Upper lobe of left lung (tissue), 6 donors: ENCODE measurements around the gene SNAP47. TPM values are rescaled to one million over a fixed set of nuclear protein-coding genes. Genes with fewer than 3 reads are reported as not detected.

ENCODE experiments used
- ATAC-seq, 2 donors: fragments of 200-7000 bp; cut with Tn5 transposase; one replicate each; pipeline ENCODE4 v1.9.1; 2022; ENCODE audit warnings: mild to moderate bottlenecking in 2 of 2, moderate library complexity in 2 of 2; ENCODE audit not compliant: low FRiP score in 2 of 2
- DNase-seq, 2 donors: peaks; one replicate each; pipeline ENCODE4 v3.0.0-alpha.2; 2019 to 2020
- H3K27ac ChIP-seq, 4 donors: fragments of 200-600 bp; sonication (generic); one replicate each; pipeline ENCODE4 v1.5.1; 2016 to 2019
- H3K27me3 ChIP-seq, 4 donors: fragments of 200-600 bp; sonication (generic); one replicate each; pipeline ENCODE4 v1.5.1; 2017 to 2019
- H3K36me3 ChIP-seq, 4 donors: fragments of 200-600 bp; sonication (generic); one replicate each; pipeline ENCODE4 v1.5.1; 2016 to 2019
- H3K4me1 ChIP-seq, 4 donors: fragments of 200-600 bp; sonication (generic); one replicate each; pipeline ENCODE4 v1.5.1; 2018 to 2019
- H3K4me3 ChIP-seq, 4 donors: fragments of 200-600 bp; sonication (generic); one replicate each; pipeline ENCODE4 v1.5.1; 2017 to 2019; ENCODE audit warnings: mild to moderate bottlenecking in 2 of 4, moderate library complexity in 1 of 4
- H3K9me3 ChIP-seq, 4 donors: fragments of 200-600 bp; sonication (generic); one replicate each; pipeline ENCODE4 v1.5.1; 2018 to 2019
- CTCF ChIP-seq, 6 experiments: fragments of 450-650 bp in 4 of 6; fragments of 200-600 bp in 2 of 6; sonication (generic) in 2 of 6; IDR thresholded peaks; one replicate each; pipeline ENCODE4 v1.5.1; 2016 to 2019; ENCODE audit warnings: antibody characterized with exemption in 6 of 6
- EP300 ChIP-seq, 4 donors: sonication (generic); formaldehyde crosslinking; IDR thresholded peaks; one replicate each; pipeline ENCODE4 v1.5.1; 2017; ENCODE audit warnings: antibody characterized with exemption in 4 of 4, control low read depth in 2 of 4
- POLR2A ChIP-seq, 4 donors: fragments of 450-650 bp; IDR thresholded peaks; one replicate each; pipeline ENCODE4 v1.5.1; 2016 to 2017; ENCODE audit warnings: antibody characterized with exemption in 4 of 4, mild to moderate bottlenecking in 2 of 4
- POLR2AphosphoS5 ChIP-seq, 2 donors: sonication (generic); formaldehyde crosslinking; IDR thresholded peaks; one replicate each; pipeline ENCODE4 v1.5.1; 2017; ENCODE audit warnings: antibody characterized with exemption in 2 of 2
- WGBS, 2 donors: methylation state at CpG; one replicate each; pipeline ENCODE4 v1.1.5; 2017 to 2018; 5-methylcytosine and 5-hydroxymethylcytosine counted together
- total RNA-seq, 6 donors: library from RNA; depleted of rRNA in 4 of 6; stranded (reverse); fragments of >200 nt in 4 of 6; gene quantifications; one replicate each; pipeline versions ENCODE4 v1.1.0 to v1.2.1, GENCODE V29; 2016 to 2021
- donor health status: DM: no; HTN: no; CAD: no; lungs with moderate emphysema.
- donor health status: DM: no; HTN: yes; CAD: no; lungs with severe emphysema.

SNAP47 gene
- total RNA-seq, 6 donors from 2014 or later: 26.7 to 62.9 (median 35.1) TPM

GRCh38 chr1:227766015-227766634, 30.9 kb downstream of the SNAP47 start:
- peaks cover 5 to 54% (median 24%) of the 10 kb centered on the region in 4 donors for H3K36me3 ChIP-seq
- DNase-seq: peak in 1 of 2 donors; percentile 58
- no peak overlapping the region for H3K27ac ChIP-seq
- TF ChIP-seq POLR2AphosphoS5 (IDR thresholded peaks at IDR 0.05) (no peak), CTCF (IDR thresholded peaks at IDR 0.05) (no peak), EP300 (IDR thresholded peaks at IDR 0.05) (no peak), POLR2A (IDR thresholded peaks at IDR 0.05) (no peak)
- 60 to 75% methylated on average over 12 to 17 of the region's 17 CpGs for WGBS, 2 donors
- H3K4me3 ChIP-seq: no peak overlapping the region
- peak in 1 of 2 donors; percentile 31 for ATAC-seq
- peaks cover 19 to 44% (median 30%) of the 10 kb centered on the region in 4 donors for H3K4me1 ChIP-seq
- no peaks in the 10 kb centered on the region for H3K9me3 ChIP-seq
- H3K27me3 ChIP-seq: no peaks in the 10 kb centered on the region

- no peak for DNase-seq
- Histone ChIP-seq H3K27me3 (no peaks in the 10 kb centered on the region), H3K9me3 (no peaks in the 10 kb centered on the region), H3K36me3 (peaks cover 5 to 47% (median 24%) of the 10 kb centered on the region in 4 donors), H3K4me3 (peak overlapping the region in 1 of 4 donors; percentile 10), H3K27ac (no peak overlapping the region), H3K4me1 (peaks cover 19 to 44% (median 30%) of the 10 kb centered on the region in 4 donors)
- TF ChIP-seq POLR2A (IDR thresholded peaks at IDR 0.05) (no peak), CTCF (IDR thresholded peaks at IDR 0.05) (no peak), POLR2AphosphoS5 (IDR thresholded peaks at IDR 0.05) (no peak), EP300 (IDR thresholded peaks at IDR 0.05) (no peak)
- 74 to 79% methylated on average over 10 to 19 of the region's 19 CpGs for WGBS, 2 donors
- no peak for ATAC-seq
Observed at GRCh38 chr1:227766653-227767277, 31.5 kb downstream of the SNAP47 start.

GRCh38 chr1:227767401-227768124, 32.3 kb downstream of the SNAP47 start:
- no peak for DNase-seq
- WGBS, 2 donors: 79 to 85% methylated on average over 6 of the region's 6 CpGs

GRCh38 chr1:227768125-227768439, 32.8 kb downstream of the SNAP47 start:
- ATAC-seq (no peak), DNase-seq (no peak)
- H3K27me3 ChIP-seq: no peaks in the 10 kb centered on the region
- no peaks in the 10 kb centered on the region for H3K9me3 ChIP-seq
- WGBS, 2 donors: 85% methylated on average over 7 of the region's 7 CpGs
- H3K36me3 ChIP-seq: peaks cover 5 to 50% (median 24%) of the 10 kb centered on the region in 4 donors
- H3K4me1 ChIP-seq: peaks cover 8 to 31% (median 18%) of the 10 kb centered on the region in 4 donors
- TF ChIP-seq POLR2AphosphoS5 (IDR thresholded peaks at IDR 0.05): no peak
- TF ChIP-seq EP300 (IDR thresholded peaks at IDR 0.05): no peak
- no peak for TF ChIP-seq POLR2A (IDR thresholded peaks at IDR 0.05)
- TF ChIP-seq CTCF (IDR thresholded peaks at IDR 0.05): no peak
- no peak overlapping the region for H3K4me3 ChIP-seq
- H3K27ac ChIP-seq: no peak overlapping the region

More at GRCh38 chr1:227767401-227768124, 32.3 kb downstream of the SNAP47 start:
- no peak overlapping the region for H3K4me3 ChIP-seq
- H3K9me3 ChIP-seq: no peaks in the 10 kb centered on the region
- peaks cover 5 to 47% (median 24%) of the 10 kb centered on the region in 4 donors for H3K36me3 ChIP-seq
- H3K27ac ChIP-seq: no peak overlapping the region
- no peak for TF ChIP-seq CTCF (IDR thresholded peaks at IDR 0.05)
- TF ChIP-seq POLR2A (IDR thresholded peaks at IDR 0.05): no peak
- TF ChIP-seq EP300 (IDR thresholded peaks at IDR 0.05): no peak
- TF ChIP-seq POLR2AphosphoS5 (IDR thresholded peaks at IDR 0.05): no peak
- no peaks in the 10 kb centered on the region for H3K27me3 ChIP-seq
- H3K4me1 ChIP-seq: peaks cover 13 to 36% (median 23%) of the 10 kb centered on the region in 4 donors
- ATAC-seq: no peak
